ENCODE measurements around the gene BTN1A1.

DNA sequence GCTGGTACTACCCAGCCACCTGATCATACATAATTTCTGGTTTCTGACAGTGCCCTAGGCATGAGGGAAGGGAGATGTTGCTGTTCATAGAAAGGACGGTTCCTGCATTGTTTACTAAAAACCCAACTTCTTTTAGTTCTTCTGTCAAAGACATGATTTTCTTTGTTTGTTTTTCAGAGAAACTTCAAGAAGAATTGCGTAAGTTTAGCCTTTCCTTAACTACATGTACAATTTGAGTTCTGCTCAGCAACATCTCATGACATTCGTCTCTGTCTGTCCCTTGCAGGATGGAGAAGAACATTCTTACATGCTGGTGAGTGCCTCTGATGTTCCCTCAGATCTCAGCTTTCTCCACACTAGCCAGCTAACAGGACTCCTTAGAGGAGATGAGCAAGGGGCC, 34.3 kb upstream of the BTN1A1 start:
- TF ChIP-seq, protein P1, sequence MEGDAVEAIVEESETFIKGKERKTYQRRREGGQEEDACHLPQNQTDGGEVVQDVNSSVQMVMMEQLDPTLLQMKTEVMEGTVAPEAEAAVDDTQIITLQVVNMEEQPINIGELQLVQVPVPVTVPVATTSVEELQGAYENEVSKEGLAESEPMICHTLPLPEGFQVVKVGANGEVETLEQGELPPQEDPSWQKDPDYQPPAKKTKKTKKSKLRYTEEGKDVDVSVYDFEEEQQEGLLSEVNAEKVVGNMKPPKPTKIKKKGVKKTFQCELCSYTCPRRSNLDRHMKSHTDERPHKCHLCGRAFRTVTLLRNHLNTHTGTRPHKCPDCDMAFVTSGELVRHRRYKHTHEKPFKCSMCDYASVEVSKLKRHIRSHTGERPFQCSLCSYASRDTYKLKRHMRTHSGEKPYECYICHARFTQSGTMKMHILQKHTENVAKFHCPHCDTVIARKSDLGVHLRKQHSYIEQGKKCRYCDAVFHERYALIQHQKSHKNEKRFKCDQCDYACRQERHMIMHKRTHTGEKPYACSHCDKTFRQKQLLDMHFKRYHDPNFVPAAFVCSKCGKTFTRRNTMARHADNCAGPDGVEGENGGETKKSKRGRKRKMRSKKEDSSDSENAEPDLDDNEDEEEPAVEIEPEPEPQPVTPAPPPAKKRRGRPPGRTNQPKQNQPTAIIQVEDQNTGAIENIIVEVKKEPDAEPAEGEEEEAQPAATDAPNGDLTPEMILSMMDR (IDR thresholded peaks at IDR 0.05): no peak
- TF ChIP-seq POLR2AphosphoS5 (IDR thresholded peaks at IDR 0.05): no peak
- TF ChIP-seq EP300 (IDR thresholded peaks at IDR 0.05): no peak

Data from upper lobe of left lung (tissue), 4 donors.